Measurements from ENCODE around the gene MISP.
A peak's percentile ranks its signal among the peaks of the same experiment; 100 is the strongest.
"Not testable (repeated sequence)": the region's sequence is repeated elsewhere in the genome, so short reads cannot be mapped to it uniquely, and the experiment has no call there.

The MISP gene

DNA sequence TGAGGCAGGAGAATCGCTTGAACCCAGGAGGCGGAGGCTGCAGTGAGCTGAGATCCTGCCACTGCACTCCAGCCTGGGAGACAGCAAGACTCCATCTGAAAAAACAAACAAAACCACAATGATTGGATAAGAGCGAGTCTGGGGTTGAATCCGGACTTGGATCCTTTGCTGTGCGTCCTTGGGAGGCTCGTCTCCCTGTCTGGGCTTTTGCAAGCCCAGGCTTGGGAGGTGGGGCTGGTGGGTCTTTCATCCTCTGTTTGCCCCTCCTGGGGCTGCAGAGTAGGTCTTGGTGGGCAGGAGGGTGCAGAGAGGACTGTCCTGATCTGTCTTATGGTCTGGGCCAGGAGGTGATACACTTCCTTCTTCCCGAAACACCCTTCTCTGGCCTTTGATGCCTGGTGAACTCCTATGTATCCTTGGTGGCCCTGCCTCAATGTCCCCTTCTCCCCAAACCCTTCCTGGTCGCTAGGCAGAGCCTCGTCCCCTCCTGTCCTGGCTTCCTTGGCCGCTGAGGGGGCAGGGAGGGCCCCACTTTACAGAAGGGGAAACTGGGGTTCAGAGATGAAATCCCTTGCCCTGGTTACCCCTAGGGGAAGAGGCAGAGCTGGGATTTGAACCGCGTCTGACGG lies 25.3 kb upstream of the MISP start:
- no peak for DNase-seq

DNA sequence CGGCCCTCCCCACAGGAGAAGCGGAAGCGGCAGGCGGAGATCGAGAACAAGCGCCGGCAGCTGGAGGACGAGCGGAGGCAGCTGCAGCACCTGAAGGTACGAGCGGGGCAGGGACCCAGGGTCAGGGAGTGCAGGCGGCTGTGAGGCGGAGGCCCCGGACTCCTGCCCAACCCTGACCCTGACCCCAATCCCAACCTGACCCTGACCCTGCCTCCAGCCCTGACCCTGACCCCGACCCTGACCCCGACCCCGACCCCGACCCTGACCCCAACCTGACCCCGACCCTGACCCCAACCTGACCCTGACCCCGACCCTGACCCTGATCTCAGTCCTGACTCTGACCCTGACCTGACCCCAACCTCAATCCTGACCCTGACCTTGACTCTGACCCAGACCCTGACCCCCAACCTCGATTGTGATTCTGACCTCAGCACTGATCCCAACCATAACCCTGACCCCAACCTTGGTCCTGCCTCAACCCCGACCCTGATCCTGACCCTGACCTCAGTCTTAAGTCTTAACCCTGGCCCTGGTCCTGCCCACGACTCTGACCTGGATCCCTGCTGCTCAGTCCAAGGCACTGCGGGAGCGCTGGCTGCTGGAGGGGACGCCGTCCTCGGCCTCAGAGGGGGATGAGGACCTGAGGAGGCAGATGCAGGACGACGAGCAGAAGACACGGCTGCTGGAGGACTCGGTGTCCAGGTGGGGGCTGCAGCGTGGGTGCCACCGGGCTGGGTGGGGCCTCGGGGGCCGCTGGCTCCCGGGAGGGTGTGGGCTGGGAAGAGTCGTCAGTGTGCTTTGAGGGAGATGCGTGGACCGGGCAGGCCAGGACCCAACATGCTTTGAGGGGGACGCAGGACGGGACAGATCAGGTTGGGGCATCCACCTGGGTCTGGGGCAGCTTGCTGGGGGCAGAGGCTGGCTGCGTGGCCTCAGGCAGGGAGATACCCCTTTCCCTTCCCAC lies 23.6 kb upstream of the MISP start:
- DNase-seq, result no peak

DNA sequence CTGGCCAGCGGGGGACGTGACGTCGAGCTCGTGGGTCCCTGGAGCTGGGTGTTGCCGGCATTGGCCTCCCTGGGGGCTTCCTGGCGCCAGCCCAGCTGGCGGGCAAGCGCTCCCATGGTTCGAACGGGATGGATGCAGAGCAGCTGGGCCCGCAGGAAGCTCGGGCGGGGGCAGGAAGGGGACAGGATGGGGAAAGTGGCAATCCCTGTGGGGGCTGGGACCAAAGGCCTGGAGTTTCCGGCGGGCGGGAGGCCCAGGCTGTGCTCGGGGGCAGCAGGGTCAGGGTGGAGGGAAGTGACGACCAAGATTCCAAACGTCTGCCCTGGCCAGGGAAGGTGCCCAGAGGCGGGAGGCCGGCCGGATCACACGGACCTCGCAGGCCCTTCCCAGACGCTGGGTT lies 22.9 kb upstream of the MISP start:
- no peak for DNase-seq

DNA sequence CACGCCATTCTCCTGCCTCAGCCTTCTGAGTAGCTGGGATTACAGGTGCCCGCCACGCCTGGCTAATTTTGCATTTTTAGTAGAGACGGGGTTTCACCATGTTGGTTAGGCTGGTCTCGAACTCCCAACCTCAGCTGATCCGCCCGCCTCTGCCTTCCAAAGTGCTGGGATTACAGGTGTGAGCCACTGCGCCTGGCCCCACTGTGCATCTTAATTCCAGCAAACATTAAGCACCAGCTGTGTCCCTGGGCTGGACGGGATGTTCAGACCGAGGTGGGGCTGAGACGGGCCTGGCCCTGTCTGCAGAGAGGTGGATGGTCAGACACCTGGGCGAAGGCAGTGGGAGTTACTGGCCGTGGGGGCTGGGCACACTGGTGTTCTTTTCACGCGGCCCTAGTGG lies 21.3 kb upstream of the MISP start:
- DNase-seq, result not testable (repeated sequence)

DNA sequence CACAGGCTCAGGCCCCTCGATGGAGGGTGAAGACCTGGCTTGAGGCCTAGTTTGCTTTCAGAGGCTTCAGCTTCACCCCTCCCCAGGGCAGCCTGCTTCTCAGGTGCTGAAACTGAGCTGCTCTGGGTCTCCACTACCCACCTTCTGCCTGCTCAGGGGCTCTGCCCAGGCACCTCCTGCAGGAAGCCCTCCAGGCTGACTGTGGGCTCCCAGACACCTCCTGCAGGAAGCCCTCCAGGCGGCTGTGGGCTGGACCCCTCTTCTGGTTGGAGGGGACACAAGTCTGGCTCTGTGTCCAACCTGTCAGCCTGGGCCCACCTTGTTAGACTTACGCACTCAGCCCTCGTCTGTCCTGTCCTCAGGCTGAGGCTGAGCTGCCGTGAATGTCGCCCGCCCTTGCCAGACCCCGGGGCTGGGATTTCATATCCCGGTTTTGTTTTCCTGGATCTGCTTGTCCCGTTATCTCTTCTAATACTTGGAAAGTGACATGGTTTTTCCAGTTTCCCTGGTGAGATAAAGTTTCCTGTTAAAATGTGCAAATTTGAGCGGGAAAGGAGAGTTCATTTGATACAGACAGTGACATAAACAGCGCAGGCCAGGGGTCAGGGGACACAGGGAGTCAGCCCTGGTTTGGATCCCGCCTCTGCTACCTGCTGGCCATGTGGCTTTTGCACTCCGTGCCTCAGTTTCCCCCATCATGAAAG lies 20.8 kb upstream of the MISP start:
- DNase-seq, result no peak

DNA sequence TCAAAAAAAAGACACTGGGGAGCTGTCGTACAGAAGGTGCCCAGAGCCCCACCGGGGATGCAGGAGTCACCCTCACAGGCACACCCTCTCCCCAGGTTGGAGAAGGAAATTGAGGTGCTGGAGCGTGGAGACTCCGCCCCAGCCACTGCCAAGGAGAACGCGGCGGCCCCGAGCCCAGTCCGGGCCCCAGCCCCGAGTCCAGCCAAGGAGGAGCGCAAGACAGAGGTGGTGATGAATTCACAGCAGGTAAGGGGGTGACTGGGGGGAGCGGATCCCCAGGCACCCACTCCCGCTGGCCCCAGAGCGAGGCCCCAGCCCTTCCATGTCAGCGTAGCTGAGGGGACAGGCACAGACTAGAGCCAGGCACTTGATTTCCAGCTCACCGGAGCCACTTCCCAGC lies 19.9 kb upstream of the MISP start:
- no peak for DNase-seq

DNA sequence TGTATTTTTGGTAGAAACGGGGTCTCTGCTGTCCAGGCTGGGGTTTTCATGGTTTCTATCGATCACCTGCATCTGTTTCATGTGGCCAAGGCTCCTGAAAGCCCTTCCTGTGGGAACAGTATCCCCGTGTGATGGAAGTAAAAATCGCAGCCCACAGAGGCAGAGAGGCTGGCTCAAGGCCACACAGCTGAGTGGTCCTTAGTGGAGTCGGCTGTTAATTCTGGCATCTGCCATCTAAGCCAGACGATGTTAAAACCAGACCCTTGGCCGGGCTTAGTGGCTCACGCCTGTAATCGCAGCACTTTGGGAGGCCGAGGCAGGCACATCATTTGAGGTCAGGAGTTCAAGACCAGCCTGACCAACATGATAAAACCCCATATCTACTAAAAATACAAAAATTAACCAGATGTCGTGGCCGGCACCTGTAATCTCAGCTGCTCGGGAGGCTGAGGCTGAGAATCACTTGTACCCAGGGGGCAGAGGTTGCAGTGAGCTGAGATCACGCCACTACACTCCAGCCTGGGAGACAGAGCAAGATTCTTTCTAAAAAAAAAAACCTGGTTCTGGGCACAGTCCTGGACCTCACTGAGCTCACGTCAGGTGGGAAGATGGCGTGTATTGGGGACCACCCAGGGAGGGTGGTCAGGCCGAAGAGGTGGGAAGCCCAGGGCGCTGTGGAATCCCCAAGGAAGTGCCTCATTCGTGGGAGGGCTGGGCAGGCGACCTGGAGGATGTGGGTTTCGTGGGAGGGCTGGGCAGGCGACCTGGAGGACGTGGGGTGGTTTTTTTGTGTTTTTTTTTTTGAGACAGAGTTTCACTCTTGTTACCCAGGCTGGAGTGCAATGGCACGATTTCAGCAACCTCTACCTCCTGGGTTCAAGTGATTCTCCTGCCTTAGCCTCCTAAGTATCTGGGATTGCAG lies 18.5 kb upstream of the MISP start:
- no peak for DNase-seq

DNA sequence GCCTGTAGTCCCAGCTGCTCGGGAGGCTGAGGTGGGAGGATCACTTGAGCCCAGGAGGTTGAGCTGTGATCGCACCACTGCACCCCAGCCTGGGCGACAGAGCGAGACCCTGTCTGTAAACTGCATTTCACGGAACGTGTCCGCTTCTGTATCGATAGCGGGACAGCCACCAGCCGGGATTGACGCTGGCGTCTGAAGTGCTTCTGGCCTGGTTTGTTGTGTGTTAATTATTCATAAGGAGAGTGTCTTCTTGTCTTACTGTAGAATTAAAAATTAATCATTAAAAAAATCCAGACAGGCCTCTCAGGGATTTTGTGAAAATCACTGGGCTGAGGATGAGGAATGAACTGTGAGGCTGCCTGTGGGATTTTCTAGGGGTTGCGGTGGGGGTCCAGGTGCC lies 16.2 kb upstream of the MISP start:
- DNase-seq, result no peak

DNA sequence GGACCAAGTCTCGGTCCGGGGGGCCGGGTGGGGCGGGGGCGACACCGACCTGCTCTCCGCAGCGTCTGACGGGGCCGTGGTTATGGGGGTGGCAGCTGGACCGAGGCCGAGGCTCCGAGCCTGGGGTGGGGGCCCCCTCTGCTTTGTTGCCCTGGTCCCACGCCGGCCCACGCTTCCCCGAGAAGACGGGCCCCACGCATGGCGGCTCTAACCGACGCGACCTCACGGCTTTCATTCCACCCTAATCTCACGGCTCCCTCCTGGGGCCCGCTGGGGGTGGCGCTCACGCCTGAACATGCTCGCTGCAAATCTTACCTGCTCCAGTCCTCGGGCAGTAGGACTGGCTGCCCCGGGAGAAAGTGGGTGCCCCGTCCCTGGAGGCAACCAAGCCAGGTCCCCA lies 14.8 kb upstream of the MISP start:
- no peak for DNase-seq

DNA sequence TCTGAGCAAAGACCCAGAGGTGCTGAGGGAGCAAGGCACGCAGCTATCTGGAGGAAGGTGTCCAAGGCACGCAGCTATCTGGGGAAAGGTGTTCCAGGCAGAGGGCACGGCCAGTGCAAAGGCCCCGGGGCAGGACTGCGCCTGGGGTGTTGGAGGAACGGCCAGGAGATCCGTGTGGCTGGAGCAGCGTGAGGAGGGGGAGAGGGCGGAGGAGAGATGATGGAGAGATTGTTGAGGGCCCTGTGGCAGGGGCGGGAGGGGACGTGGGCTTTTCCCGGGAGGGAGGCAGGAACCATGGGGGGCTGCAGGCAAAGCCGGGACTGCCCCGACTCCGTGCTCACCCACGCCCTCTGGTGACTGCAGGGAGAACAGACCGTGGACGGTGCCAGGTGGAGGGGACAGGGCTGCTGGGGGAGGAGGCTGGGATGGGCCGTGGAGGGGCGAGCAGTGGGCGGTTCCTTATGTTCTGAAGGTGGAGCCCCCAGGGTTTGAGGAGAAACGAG lies 13.3 kb upstream of the MISP start:
- DNase-seq, result peak; percentile 34

DNA sequence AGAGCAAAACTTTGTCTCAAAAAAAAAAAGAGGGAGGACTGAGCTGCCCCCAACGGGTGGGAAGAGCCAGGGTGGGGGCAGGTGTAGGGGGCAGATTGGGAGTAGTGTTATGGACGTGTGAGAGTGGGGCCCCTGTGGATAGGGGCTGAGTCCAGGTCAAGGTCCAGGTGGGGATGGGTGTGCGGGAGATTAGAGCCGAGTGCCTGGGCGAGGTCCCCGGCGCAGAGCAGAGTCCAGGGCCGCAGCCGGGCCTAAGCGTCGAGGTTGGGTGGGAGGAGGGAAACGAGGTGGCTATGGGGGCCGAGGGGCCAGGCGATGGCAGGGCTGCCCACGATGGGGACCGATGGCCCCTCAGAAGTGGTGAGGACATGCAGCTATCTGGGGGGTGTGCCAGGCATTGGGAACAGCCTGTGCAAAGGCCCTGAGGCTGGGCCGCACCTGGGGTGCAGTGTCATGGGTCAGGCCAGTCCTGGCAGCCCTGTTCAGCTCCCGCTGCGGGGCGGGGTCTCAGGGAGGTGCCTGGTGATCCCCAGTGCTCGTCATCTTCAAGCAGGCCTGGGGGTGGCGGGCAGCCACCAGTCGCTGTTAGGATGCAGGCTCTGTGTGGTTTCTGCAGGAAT lies 12.3 kb upstream of the MISP start:
- DNase-seq, result no peak

DNA sequence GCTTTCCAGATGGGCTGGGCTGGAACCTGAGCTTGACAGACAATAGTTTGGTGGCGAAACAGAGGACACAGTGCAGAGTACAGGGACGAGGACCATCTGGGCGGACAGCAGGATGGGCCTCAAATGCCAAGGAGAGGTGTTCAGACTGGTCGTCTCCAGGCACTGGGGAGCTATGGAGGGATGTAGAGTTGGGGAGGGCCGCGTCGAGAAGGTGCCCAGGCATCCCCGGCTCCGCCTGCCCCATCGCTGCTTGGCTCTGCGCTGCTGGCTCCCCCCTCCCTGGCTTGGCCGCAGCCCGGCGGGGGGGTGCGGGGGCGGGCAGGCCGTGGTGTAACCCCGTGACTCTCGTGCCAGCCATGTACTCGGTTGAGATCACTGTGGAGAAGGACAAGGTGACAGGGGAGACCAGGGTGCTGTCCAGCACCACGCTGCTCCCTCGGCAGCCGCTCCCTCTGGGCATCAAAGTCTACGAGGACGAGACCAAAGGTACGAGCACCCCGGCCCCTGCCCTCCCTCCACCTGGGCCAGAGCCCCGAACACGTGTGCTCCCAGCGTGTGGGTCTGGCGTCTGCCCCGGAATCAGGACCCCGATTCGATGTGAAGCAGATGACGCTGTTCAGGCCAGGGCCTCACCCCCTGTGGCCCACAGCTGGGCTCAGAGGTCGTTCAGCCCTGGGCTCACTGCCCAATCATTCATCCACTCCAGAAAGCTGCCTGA lies 10.8 kb upstream of the MISP start:
- DNase-seq, result no peak

DNA sequence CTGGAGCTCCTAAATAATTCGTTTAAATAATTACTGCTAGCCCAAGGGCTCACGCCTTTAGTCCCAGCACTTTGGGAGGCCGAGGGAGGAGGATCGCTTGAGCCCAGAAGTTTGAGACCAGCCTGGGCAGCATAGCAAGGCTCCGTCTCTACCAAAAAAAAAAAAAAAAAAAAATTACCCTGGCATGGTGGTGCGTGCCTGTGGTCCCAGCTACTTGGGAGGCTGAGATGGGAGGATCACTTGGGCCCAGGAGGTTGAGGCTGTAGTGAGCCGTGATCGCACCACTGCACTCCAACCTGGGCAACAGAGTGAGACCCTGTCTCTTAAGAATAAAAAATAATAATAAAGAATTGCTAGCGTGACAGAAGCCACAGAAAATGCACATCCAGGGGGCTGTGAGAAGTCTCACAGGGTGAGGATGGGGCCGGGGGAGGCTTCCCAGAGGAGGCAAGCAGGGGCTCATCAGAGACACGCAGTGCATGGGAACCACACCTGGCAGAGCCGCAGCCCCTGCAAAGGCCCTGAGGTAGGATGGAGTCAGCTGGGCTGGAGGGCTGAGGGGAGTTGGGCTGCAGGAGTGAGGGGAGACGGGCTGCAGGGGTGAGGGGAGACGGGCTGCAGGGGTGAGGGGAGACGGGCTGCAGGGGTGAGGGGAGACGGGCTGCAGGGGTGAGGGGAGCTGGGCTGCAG lies 10.0 kb upstream of the MISP start:
- peak; percentile 51 for DNase-seq

DNA sequence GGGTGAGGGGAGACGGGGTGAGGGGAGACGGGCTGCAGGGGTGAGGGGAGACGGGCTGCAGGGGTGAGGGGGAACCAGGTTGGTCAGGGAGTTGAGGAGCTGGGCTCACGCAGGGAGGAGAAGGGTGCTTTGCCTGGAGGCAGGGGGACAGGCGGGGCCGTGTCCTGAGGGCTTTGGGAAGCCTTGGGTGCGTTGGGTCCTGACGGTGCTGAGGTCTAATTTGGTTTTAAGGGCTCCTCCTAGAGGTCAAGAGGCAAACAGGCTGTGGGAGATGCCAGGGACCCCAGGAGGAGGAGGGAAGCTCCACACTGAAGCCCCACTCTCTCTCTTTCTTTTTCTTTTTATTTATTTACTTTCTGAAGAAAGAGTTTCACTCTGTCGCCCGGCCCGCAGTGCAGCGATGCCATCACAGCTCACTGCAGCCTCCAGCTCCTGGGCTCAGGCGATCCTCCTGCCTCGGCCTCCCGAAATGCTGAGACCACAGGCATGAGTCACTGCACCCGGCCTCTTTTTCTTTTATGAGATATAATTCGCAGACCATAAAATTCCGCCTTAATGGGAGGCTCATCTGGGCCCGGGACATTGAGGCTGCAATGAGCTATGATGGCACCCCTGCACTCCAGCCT lies 9.3 kb upstream of the MISP start:
- peak; percentile 51 for DNase-seq

DNA sequence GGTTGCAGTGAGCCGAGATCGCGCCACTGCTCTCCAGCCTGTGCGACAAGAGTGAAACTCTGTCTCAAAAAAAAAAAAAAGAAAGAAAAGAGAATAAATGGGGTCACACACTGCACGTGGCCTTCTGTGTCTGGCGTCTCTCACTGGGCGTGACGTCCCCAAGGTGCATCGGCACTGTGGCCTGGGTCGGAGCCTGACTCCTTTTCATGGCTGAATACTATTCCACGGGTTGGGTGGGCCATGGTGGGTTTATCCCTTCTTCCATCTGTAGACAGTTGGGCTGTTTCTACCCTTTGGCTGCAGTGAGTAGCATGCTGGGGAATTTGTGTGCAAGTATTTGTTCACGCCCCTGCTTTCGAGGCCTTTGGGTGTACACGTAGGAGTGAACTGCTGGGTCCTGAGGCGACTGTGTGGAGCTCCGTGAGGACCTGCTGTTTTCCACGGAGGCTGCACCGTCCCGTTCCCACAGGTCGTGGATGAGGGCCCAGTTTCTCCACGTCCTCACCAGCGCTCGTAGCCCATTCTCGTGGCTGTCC lies 8.3 kb upstream of the MISP start:
- DNase-seq, result no peak

DNA sequence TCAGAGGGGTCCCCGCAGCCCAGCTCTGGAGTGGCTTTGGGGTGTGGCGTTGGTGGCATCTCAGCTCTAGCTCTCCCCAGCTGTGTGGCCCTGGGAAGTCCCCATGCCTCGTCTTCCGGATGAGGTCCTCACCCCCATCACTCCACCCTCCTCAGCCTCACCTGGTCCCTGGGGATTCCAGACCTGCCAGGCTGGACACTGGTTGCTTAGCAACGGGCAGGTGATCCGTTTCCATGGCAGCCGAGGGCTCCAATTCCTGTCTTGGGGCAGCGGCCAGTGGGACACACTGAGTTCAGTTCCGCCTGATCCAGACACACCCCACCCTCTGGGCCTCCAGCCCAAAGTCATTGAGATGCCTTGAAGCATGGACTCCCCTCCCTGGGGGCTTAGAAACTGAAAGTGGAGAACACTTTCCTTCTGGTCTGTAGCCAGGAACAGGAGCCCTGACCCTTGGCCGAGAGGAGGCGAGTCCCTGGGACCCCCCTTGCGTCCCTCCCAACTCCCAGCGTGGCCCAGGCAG lies 7.7 kb upstream of the MISP start:
- no peak for DNase-seq

DNA sequence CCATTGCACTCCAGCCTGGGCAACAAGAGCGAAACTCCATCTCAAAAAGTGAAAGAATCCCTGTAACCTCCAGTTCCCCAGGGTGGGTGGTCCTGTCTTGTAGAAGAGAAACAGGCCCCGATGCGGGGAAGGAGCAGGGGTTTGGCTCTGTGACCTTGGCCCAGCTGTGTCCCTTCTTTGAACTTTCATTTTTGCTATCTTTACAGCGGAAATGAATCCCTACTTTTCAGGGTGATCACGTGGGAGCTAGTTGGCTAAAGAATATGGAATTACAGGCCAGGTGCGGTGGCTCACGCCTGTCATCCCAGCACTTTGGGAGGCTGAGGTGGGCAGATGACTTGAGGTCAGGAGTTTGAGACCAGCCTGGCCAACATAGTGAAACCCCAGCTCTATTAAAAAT lies 5.8 kb upstream of the MISP start:
- not testable (repeated sequence) for DNase-seq

DNA sequence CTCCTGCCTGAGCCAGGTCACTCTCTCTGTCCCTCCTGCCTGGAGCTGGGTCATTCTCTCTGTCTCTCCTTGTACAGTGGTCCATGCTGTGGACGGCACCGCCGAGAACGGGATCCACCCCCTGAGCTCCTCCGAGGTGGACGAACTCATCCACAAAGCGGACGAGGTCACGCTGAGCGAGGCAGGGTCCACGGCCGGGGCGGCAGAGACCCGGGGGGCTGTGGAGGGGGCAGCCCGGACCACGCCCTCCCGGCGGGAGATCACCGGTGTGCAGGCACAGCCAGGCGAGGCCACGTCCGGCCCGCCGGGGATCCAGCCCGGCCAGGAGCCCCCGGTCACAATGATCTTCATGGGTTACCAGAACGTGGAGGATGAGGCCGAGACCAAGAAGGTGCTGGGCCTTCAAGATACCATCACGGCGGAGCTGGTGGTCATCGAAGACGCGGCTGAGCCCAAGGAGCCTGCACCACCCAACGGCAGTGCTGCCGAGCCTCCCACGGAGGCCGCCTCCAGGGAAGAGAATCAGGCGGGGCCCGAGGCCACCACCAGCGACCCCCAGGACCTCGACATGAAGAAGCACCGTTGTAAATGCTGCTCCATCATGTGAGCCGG lies 4.6 kb upstream of the MISP start:
- no peak for DNase-seq

DNA sequence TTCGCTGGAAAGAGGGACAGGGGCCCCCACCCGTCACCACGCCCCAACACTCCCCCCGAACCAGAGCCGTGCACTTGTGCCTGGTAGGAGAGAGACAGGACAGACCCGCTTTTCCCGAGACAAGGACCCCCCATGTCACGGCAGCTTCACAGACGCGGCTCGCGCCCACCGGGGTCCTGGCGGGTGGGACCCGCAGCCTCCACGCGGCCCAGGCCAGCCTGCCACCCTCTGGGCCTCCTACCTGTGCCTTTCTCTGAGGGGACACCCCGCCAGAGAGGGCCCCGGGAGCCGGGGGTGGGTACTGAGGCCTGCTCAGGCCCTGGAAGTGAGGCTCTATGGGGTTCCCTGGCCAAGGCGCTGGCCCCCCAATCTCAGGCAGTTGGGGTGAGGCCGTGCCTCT lies 4.0 kb upstream of the MISP start:
- no peak for DNase-seq

Data from NK-92 treated with Interleukin-12 subunit alpha and Interleukin-12 subunit beta, amount 100 ng/mL, for 24 hours (cell line).